HepG2 (cell line): ENCODE data around the gene POLDIP3. TPM values are rescaled to one million over a fixed set of nuclear protein-coding genes. Genes with fewer than 3 reads are reported as not detected.

Experiments used
- ARNT2 ChIP-seq: sonication (generic); formaldehyde crosslinking; IDR thresholded peaks from 2 replicates; pipeline ENCODE4 v1.8.0; 2022; ENCODE audit warnings: mild to moderate bottlenecking, low read depth, missing genetic modification reagents, moderate library complexity
- BRCA1 ChIP-seq: sonication (generic); formaldehyde crosslinking; IDR thresholded peaks from 2 replicates; pipeline ENCODE4 v1.4.0; 2020; ENCODE audit warnings: missing genetic modification reagents
- GLI4 ChIP-seq: sonication (generic); formaldehyde crosslinking; IDR thresholded peaks from 2 replicates; pipeline ENCODE4 v1.5.1; 2020; ENCODE audit warnings: missing genetic modification reagents, mild to moderate bottlenecking, moderate library complexity, borderline replicate concordance
- HMGXB4 ChIP-seq, 2 experiments: sonication (generic) in 1 of 2; formaldehyde crosslinking in 1 of 2; IDR thresholded peaks; 2 replicates each; pipeline versions ENCODE4 v1.4.0 to v1.6.1; 2018 to 2020; ENCODE audit warnings: missing genetic modification reagents in 2 of 2, borderline replicate concordance in 1 of 2, low read depth in 1 of 2, mild to moderate bottlenecking in 1 of 2, missing biosample characterization in 1 of 2
- MAX ChIP-seq: IDR thresholded peaks from 2 replicates; pipeline ENCODE4 v1.6.1; 2012; ENCODE audit warnings: inconsistent platforms
- MYPOP ChIP-seq: sonication (generic); formaldehyde crosslinking; IDR thresholded peaks from 2 replicates; pipeline ENCODE4 v1.8.1; 2023; ENCODE audit warnings: mild to moderate bottlenecking, moderate library complexity, missing genetic modification reagents
- NFE2 ChIP-seq: sonication (generic); formaldehyde crosslinking; IDR thresholded peaks from 2 replicates; pipeline ENCODE4 v1.4.0; 2020; ENCODE audit warnings: missing genetic modification reagents
- NFKB2 ChIP-seq: sonication (generic); formaldehyde crosslinking; IDR thresholded peaks from 2 replicates; pipeline ENCODE4 v1.4.0; 2020; ENCODE audit warnings: missing genetic modification reagents, borderline replicate concordance
- NONO ChIP-seq, 2 experiments: fragments of 450-650 bp in 1 of 2; sonication (generic) in 1 of 2; formaldehyde crosslinking in 1 of 2; IDR thresholded peaks in 1 of 2; conservative IDR thresholded peaks in 1 of 2; 2 replicates each; pipeline versions ENCODE4 v1.6.1 to v1.8.0; 2017 to 2022; ENCODE audit warnings: mild to moderate bottlenecking in 1 of 2, missing genetic modification reagents in 1 of 2, moderate library complexity in 1 of 2
- REXO4 ChIP-seq: sonication (generic); formaldehyde crosslinking; IDR thresholded peaks from 2 replicates; pipeline ENCODE4 v1.8.0; 2022; ENCODE audit warnings: missing genetic modification reagents, mild to moderate bottlenecking, borderline replicate concordance
- SNAPC5 ChIP-seq: sonication (generic); formaldehyde crosslinking; IDR thresholded peaks from 2 replicates; pipeline ENCODE4 v1.8.1; 2023; ENCODE audit warnings: mild to moderate bottlenecking, missing genetic modification reagents, borderline replicate concordance
- ZBTB34 ChIP-seq: sonication (generic); formaldehyde crosslinking; IDR thresholded peaks from 2 replicates; pipeline ENCODE4 v1.8.0; 2022; ENCODE audit warnings: mild to moderate bottlenecking, missing genetic modification reagents
- ZNF20 ChIP-seq: sonication (generic); formaldehyde crosslinking; IDR thresholded peaks from 2 replicates; pipeline ENCODE4 v1.4.0; 2020; ENCODE audit warnings: mild to moderate bottlenecking, moderate library complexity, missing genetic modification reagents
- ZNF281 ChIP-seq: sonication (generic); formaldehyde crosslinking; IDR thresholded peaks from 2 replicates; pipeline ENCODE4 v1.4.0; 2020; ENCODE audit warnings: missing genetic modification reagents, borderline replicate concordance
- ZNF337 ChIP-seq: sonication (generic); formaldehyde crosslinking; IDR thresholded peaks from 2 replicates; pipeline ENCODE4 v1.5.1; 2020; ENCODE audit warnings: missing genetic modification reagents, low read depth, mild to moderate bottlenecking, borderline replicate concordance
- ZNF383 ChIP-seq: sonication (generic); formaldehyde crosslinking; IDR thresholded peaks from 2 replicates; pipeline ENCODE4 v1.4.0; 2020; ENCODE audit warnings: missing genetic modification reagents, mild to moderate bottlenecking, borderline replicate concordance
- ZNF674 ChIP-seq: sonication (generic); formaldehyde crosslinking; IDR thresholded peaks from 2 replicates; pipeline ENCODE4 v1.5.0; 2020; ENCODE audit warnings: low read depth, mild to moderate bottlenecking, missing genetic modification reagents
- ZNF678 ChIP-seq: sonication (generic); formaldehyde crosslinking; IDR thresholded peaks from 2 replicates; pipeline ENCODE4 v1.4.0; 2020; ENCODE audit warnings: mild to moderate bottlenecking, missing genetic modification reagents
- polyA plus RNA-seq, 8 experiments: library from polyadenylated mRNA; depleted of rRNA in 3 of 8; stranded (reverse) in 7 of 8; unstranded in 1 of 8; fragments of >200 nt; fragmentation: Illumina TruSeq in 4 of 8; extraction: Trizol in 4 of 8; gene quantifications; 2 replicates each; pipeline versions ENCODE4 v1.2.1 to v1.2.3, GENCODE V29; 2011 to 2016; ENCODE audit warnings: low read depth in 4 of 8, missing spikeins in 1 of 8, mixed read lengths in 1 of 8; ENCODE audit not compliant: insufficient read depth in 1 of 8
- total RNA-seq, 5 experiments: library from RNA; depleted of rRNA; stranded (reverse); fragments of >200 nt; fragmentation: Illumina TruSeq; extraction: Trizol; gene quantifications; 2 replicates each; pipeline ENCODE4 v1.2.3, GENCODE V29; 2016; ENCODE audit warnings: low read depth in 1 of 5

The POLDIP3 gene
- total and polyA plus RNA-seq, 2 of the 13 experiments (the other 11 are each of a cell fraction or from before 2014, with no cell fraction given): 45.8 to 47.4 TPM

- TF ChIP-seq MAX (no peak; the same call in 1 of the 2 replicates), MYPOP (CRISPR knock-in tag) (peak; percentile 85; the same call in 1 of the 2 replicates), ZBTB34 (CRISPR knock-in tag) (peak; percentile 84; the same call in 1 of the 2 replicates), ARNT2 (CRISPR knock-in tag) (peak; percentile 90), NFKB2 (peak; percentile 55; the same call in 1 of the 2 replicates), NONO (IDR thresholded peaks at IDR 0.05) (no peak), NONO (CRISPR knock-in tag; conservative IDR thresholded peaks at IDR 0.05) (peak; percentile 100), REXO4 (no peak), NFE2 (no peak), ZNF678 (no peak), BRCA1 (CRISPR knock-in tag) (no peak), HMGXB4 (CRISPR knock-in tag; IDR thresholded peaks at IDR 0.05; ENCODE audit: borderline replicate concordance in 1 of 2, low read depth in 1 of 2) (peak; percentile 5 to 82; a peak in 2 of 4 replicates), ZNF20 (CRISPR knock-in tag) (peak; percentile 81; the same call in 1 of the 2 replicates), ZNF674 (CRISPR knock-in tag) (no peak), ZNF337 (CRISPR knock-in tag) (no peak), ZNF281 (no peak), ZNF383 (CRISPR knock-in tag) (no peak), GLI4 (CRISPR knock-in tag) (0 out of 2 replicates have a peak, but pooled peaks have one; percentile 24), SNAPC5 (peak; percentile 100)
Measured at GRCh38 chr22:42615092-42615859, 593 bp upstream of the POLDIP3 start (continued).
